Fibroblast of lung (primary cell): ENCODE data around the gene FHIT. TPM values are rescaled to one million over a fixed set of nuclear protein-coding genes. Genes with fewer than 3 reads are reported as not detected.
A peak's percentile ranks its signal among the peaks of the same experiment; 100 is the strongest.

ENCODE experiments used
- DNase-seq, 2 donors: peaks; one replicate each; pipeline versions ENCODE4 v3.0.0 to v3.0.0-alpha.2; 2010; ENCODE audit warnings: low read depth in 2 of 2
- H2AFZ ChIP-seq: 2 replicates; pipeline ENCODE4 v1.5.1; 2012; ENCODE audit warnings: low read length, control low read depth, inconsistent platforms
- H3K27ac ChIP-seq: 2 replicates; pipeline ENCODE4 v1.5.1; 2011; ENCODE audit warnings: low read length, control low read depth; ENCODE audit not compliant: insufficient read depth
- H3K27me3 ChIP-seq: 2 replicates; pipeline ENCODE4 v1.5.1; 2011; ENCODE audit warnings: mild to moderate bottlenecking, low read length; ENCODE audit not compliant: control insufficient read depth, insufficient read depth
- H3K36me3 ChIP-seq: 2 replicates; pipeline ENCODE4 v1.5.1; 2011; ENCODE audit warnings: low read length; ENCODE audit not compliant: control insufficient read depth, insufficient read depth
- H3K4me1 ChIP-seq: 2 replicates; pipeline ENCODE4 v1.5.1; 2011; ENCODE audit warnings: low read length; ENCODE audit not compliant: control insufficient read depth, insufficient read depth; ENCODE audit errors: extremely low read depth
- H3K4me2 ChIP-seq: 2 replicates; pipeline ENCODE4 v1.5.1; 2011; ENCODE audit warnings: low read length, control low read depth; ENCODE audit not compliant: insufficient read depth; ENCODE audit errors: extremely low read depth
- H3K4me3 ChIP-seq, 4 experiments: fragments of 200-600 bp in 1 of 4; sonication (generic) in 1 of 4; replicated peaks in 1 of 4; 2 replicates each; pipeline ENCODE4 v1.5.1; 2011 to 2016; ENCODE audit warnings: low read length in 4 of 4, low read depth in 3 of 4, mild to moderate bottlenecking in 3 of 4, control low read depth in 2 of 4, inconsistent platforms in 1 of 4, mixed read lengths in 1 of 4; ENCODE audit not compliant: insufficient read depth in 1 of 4; ENCODE audit errors: control extremely low read depth in 1 of 4
- H3K79me2 ChIP-seq: 2 replicates; pipeline ENCODE4 v1.5.1; 2012; ENCODE audit warnings: mild to moderate bottlenecking, low read length, inconsistent platforms; ENCODE audit not compliant: control insufficient read depth, insufficient read depth
- H3K9ac ChIP-seq: 2 replicates; pipeline ENCODE4 v1.5.1; 2011; ENCODE audit warnings: mild to moderate bottlenecking, low read length, control low read depth; ENCODE audit not compliant: insufficient read depth
- H3K9me3 ChIP-seq: 2 replicates; pipeline ENCODE4 v1.5.1; 2012; ENCODE audit warnings: low read depth, low read length; ENCODE audit not compliant: control insufficient read depth, insufficient read depth
- H4K20me1 ChIP-seq: 2 replicates; pipeline ENCODE4 v1.5.1; 2011; ENCODE audit warnings: low read length; ENCODE audit not compliant: control insufficient read depth, insufficient read depth; ENCODE audit errors: extremely low read depth
- EZH2 ChIP-seq: IDR thresholded peaks from 2 replicates; pipeline ENCODE4 v1.5.1; 2012; ENCODE audit warnings: low read length, control low read depth, mild to moderate bottlenecking; ENCODE audit errors: missing control alignments
- polyA plus RNA-seq, 2 donors: library from polyadenylated mRNA; depleted of rRNA in 1 of 2; stranded (reverse) in 1 of 2; unstranded in 1 of 2; fragments of >200 nt; gene quantifications; 2 replicates each; pipeline ENCODE4 v1.2.1, GENCODE V29; 2011 to 2012; ENCODE audit warnings: missing spikeins in 1 of 2
- total RNA-seq: library from RNA; depleted of rRNA; stranded (reverse); fragments of >200 nt; gene quantifications from 2 replicates; pipeline ENCODE4 v1.2.1, GENCODE V29; 2014
- TF ChIP-seq, protein P1 (sequence below), 2 donors: IDR thresholded peaks in 1 of 2; conservative IDR thresholded peaks in 1 of 2; 1 replicate in 1 of 2; 2 replicates in 1 of 2; pipeline ENCODE4 v1.5.1; 2011 to 2012; ENCODE audit warnings: low read length in 2 of 2, control low read depth in 1 of 2, inconsistent platforms in 1 of 2, low read depth in 1 of 2, mild to moderate bottlenecking in 1 of 2

Gene FHIT
- total and polyA plus RNA-seq, 2 donors (not counting 1 experiment from before 2014, with no cell fraction given) = 0.79 to 2.1 TPM

DNA sequence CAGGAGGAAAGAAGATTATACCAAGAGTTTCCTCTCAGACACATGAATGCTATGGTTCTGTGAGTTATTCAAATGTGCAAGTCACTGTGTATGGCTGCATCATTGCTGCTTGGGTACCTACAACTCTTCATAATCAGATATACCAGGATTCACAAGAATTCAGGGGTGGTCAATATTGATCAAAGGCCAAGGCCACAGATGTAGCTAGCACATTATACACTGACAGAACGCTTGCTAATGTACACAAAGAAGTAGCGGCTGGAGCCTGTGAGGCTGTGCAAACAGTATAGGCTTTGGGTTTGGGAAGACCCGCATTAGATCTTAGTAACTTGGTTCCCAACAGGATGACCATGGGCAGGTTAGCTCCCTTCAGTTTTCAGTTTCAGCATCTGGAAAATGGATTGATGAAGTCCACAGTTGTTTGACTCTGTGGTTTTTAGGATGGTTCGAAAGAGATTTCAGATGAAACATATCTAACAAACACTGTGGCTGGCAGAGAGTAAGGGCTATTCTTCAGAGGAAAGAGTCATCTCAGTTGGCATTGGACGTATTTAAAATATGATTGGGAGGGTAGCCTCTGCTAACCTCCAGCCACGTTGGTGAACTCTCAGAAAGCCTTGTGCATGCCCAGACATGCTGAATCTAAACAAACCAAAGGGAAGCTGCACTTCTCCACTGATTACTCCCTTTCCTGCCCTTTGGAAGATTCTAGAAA, 1452.7 kb downstream of the FHIT start:
- no peaks in the 10 kb centered on the region for H4K20me1 ChIP-seq
- TF ChIP-seq EZH2 = no peak
- TF ChIP-seq, protein P1, sequence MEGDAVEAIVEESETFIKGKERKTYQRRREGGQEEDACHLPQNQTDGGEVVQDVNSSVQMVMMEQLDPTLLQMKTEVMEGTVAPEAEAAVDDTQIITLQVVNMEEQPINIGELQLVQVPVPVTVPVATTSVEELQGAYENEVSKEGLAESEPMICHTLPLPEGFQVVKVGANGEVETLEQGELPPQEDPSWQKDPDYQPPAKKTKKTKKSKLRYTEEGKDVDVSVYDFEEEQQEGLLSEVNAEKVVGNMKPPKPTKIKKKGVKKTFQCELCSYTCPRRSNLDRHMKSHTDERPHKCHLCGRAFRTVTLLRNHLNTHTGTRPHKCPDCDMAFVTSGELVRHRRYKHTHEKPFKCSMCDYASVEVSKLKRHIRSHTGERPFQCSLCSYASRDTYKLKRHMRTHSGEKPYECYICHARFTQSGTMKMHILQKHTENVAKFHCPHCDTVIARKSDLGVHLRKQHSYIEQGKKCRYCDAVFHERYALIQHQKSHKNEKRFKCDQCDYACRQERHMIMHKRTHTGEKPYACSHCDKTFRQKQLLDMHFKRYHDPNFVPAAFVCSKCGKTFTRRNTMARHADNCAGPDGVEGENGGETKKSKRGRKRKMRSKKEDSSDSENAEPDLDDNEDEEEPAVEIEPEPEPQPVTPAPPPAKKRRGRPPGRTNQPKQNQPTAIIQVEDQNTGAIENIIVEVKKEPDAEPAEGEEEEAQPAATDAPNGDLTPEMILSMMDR (conservative IDR thresholded peaks at IDR 0.05 in 1 of 2, IDR thresholded peaks at IDR 0.05 in 1 of 2; ENCODE audit: low read depth in 1 of 2, low read length in 2 of 2) = no peak
- H3K36me3 ChIP-seq = no peaks in the 10 kb centered on the region
- no peaks in the 10 kb centered on the region for H3K4me1 ChIP-seq
- H3K27ac ChIP-seq = no peak overlapping the region
- no peak overlapping the region for H3K4me2 ChIP-seq
- no peak overlapping the region for H3K9ac ChIP-seq
- H3K27me3 ChIP-seq = no peaks in the 10 kb centered on the region
- H3K79me2 ChIP-seq = no peaks in the 10 kb centered on the region
- no peak overlapping the region for H3K4me3 ChIP-seq
- H2AFZ ChIP-seq = no peak overlapping the region
- H3K9me3 ChIP-seq = no peaks in the 10 kb centered on the region
- no peak for DNase-seq

- no peak overlapping the region for H2AFZ ChIP-seq
- H3K79me2 ChIP-seq = no peaks in the 10 kb centered on the region
- no peak overlapping the region for H3K4me3 ChIP-seq
- no peak overlapping the region for H3K27ac ChIP-seq
- no peak overlapping the region for H3K9ac ChIP-seq
- H3K9me3 ChIP-seq = no peaks in the 10 kb centered on the region
- H3K27me3 ChIP-seq = no peaks in the 10 kb centered on the region
- no peak for DNase-seq
- H3K4me1 ChIP-seq = no peaks in the 10 kb centered on the region
- TF ChIP-seq, protein P1 (conservative IDR thresholded peaks at IDR 0.05 in 1 of 2, IDR thresholded peaks at IDR 0.05 in 1 of 2; ENCODE audit: low read depth in 1 of 2, low read length in 2 of 2) = no peak
- TF ChIP-seq EZH2 = no peak
- no peak overlapping the region for H3K4me2 ChIP-seq
- H3K36me3 ChIP-seq = no peaks in the 10 kb centered on the region
- no peaks in the 10 kb centered on the region for H4K20me1 ChIP-seq
Observed at GRCh38 chr3:59797533-59797932, 1453.7 kb downstream of the FHIT start.

GRCh38 chr3:59796456-59796855, 1454.8 kb downstream of the FHIT start:
- Histone ChIP-seq H3K27ac (no peak overlapping the region), H4K20me1 (no peaks in the 10 kb centered on the region), H3K4me2 (no peak overlapping the region), H2AFZ (no peak overlapping the region), H3K79me2 (no peaks in the 10 kb centered on the region), H3K9ac (no peak overlapping the region), H3K27me3 (no peaks in the 10 kb centered on the region), H3K36me3 (no peaks in the 10 kb centered on the region), H3K4me1 (no peaks in the 10 kb centered on the region), H3K9me3 (no peaks in the 10 kb centered on the region), H3K4me3 (no peak overlapping the region)
- peak in 1 of 2 donors; percentile 54 for DNase-seq
- no peak for TF ChIP-seq EZH2
- TF ChIP-seq, protein P1 (conservative IDR thresholded peaks at IDR 0.05 in 1 of 2, IDR thresholded peaks at IDR 0.05 in 1 of 2; ENCODE audit: low read depth in 1 of 2, low read length in 2 of 2) = no peak
